ENCODE data around the gene BLOC1S1.

- TF ChIP-seq CTCF (conservative IDR thresholded peaks at IDR 0.05; ENCODE audit: low read depth, low read length), result no peak
- TF ChIP-seq EZH2 (IDR thresholded peaks at IDR 0.05; ENCODE audit: borderline replicate concordance, low read depth, low read length, poor library complexity, severe bottlenecking), result no peak
Observed at GRCh38 chr12:55715169-55715764, 579 bp upstream of the BLOC1S1 start.

Data from A673 (cell line).